ENCODE results near the gene ZNF263. TPM values are rescaled to one million over a fixed set of nuclear protein-coding genes. Genes with fewer than 3 reads are reported as not detected.

Gene ZNF263
- total RNA-seq, 1 experiment from 2014 or later: 31.4 TPM

DNA sequence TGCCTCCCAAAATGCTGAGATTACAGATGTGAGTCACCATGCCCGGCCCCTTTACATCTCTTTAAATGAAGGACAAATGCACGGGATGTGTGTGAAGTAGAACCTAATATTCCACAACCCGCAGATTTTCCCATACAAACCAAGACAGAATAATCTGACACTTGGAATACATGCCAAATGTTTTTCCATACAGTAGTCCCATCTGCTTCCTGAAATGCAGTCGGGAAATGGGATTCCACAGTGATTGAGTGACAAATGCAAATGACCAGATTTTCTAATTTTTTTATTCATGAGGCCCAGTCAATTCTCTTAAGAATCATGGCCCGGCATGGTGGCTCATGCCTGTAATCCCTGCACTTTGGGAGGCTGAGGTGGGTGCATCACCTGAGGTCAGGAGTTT, 41.5 kb upstream of the ZNF263 start:
- Histone ChIP-seq H3K4me2 (ENCODE audit: low read length) (no peak overlapping the region), H3K27me3 (ENCODE audit: insufficient read depth, low read length) (no peaks in the 10 kb centered on the region), H4K20me1 (ENCODE audit: insufficient read depth) (no peaks in the 10 kb centered on the region), H3K9me3 (ENCODE audit: control insufficient read depth in 1 of 2, insufficient read depth in 1 of 2, low read depth in 1 of 2, low read length in 2 of 2) (peaks cover 3 to 6% of the 10 kb centered on the region in 2 experiments; a peak in 2 of 4 replicates), H3K79me2 (ENCODE audit: insufficient read depth, low read length) (no peaks in the 10 kb centered on the region), H2AFZ (ENCODE audit: low read depth, low read length, poor library complexity, severe bottlenecking) (no peak overlapping the region), H3K4me3 (replicated peaks in 1 of 2; ENCODE audit: low read depth in 1 of 2, low read length in 2 of 2) (no peak overlapping the region), H3K36me3 (ENCODE audit: control insufficient read depth in 1 of 2, insufficient read depth in 2 of 2, low read length in 2 of 2) (no peaks in the 10 kb centered on the region), H3K9me2 (ENCODE audit: insufficient read depth) (no peaks in the 10 kb centered on the region), H3K27ac (ENCODE audit: low read depth, low read length) (no peak overlapping the region), H3K4me1 (ENCODE audit: control insufficient read depth in 1 of 2, insufficient read depth in 2 of 2, low read length in 2 of 2) (peaks cover 0 to 4% of the 10 kb centered on the region in 2 experiments; a peak in 1 of 4 replicates), H3K9ac (ENCODE audit: low read length) (no peak overlapping the region)
- RAD21 ChIA-PET (ENCODE audit: low non-redundant PET in 1 of 2, low total read pairs in 2 of 2, uncharacterized antibody in 2 of 2, unreplicated experiment in 2 of 2): no interaction called here
- DNase-seq (ENCODE audit: low read depth, low spot score) (no peak), ATAC-seq (no peak)
- intact Hi-C loops (cut with micrococcal nuclease): no loop called here
- CTCF ChIA-PET: no interaction called here
- POLR2A ChIA-PET: no interaction called here
- BruUV-seq (replicated peaks): no TSS peak
- TF ChIP-seq, protein P1, sequence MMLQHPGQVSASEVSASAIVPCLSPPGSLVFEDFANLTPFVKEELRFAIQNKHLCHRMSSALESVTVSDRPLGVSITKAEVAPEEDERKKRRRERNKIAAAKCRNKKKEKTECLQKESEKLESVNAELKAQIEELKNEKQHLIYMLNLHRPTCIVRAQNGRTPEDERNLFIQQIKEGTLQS (IDR thresholded peaks at IDR 0.05): no peak
- TF ChIP-seq POLR2A (IDR thresholded peaks at IDR 0.05; ENCODE audit: borderline replicate concordance, extremely low read depth, insufficient read depth, insufficient read length) (no peak), SIN3A (IDR thresholded peaks at IDR 0.05; ENCODE audit: low read depth) (no peak), CEBPB (IDR thresholded peaks at IDR 0.05; ENCODE audit: low read depth) (no peak), FOSL1 (IDR thresholded peaks at IDR 0.05; ENCODE audit: low read depth) (no peak), POLR2AphosphoS5 (IDR thresholded peaks at IDR 0.05; ENCODE audit: low read depth, low read length) (no peak)
- TF ChIP-seq, protein P2, sequence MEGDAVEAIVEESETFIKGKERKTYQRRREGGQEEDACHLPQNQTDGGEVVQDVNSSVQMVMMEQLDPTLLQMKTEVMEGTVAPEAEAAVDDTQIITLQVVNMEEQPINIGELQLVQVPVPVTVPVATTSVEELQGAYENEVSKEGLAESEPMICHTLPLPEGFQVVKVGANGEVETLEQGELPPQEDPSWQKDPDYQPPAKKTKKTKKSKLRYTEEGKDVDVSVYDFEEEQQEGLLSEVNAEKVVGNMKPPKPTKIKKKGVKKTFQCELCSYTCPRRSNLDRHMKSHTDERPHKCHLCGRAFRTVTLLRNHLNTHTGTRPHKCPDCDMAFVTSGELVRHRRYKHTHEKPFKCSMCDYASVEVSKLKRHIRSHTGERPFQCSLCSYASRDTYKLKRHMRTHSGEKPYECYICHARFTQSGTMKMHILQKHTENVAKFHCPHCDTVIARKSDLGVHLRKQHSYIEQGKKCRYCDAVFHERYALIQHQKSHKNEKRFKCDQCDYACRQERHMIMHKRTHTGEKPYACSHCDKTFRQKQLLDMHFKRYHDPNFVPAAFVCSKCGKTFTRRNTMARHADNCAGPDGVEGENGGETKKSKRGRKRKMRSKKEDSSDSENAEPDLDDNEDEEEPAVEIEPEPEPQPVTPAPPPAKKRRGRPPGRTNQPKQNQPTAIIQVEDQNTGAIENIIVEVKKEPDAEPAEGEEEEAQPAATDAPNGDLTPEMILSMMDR (IDR thresholded peaks at IDR 0.05 in 2 of 3, conservative IDR thresholded peaks at IDR 0.05 in 1 of 3; ENCODE audit: borderline replicate concordance in 1 of 3, insufficient read depth in 1 of 3, low read depth in 2 of 3, low read length in 2 of 3): no peak

DNA sequence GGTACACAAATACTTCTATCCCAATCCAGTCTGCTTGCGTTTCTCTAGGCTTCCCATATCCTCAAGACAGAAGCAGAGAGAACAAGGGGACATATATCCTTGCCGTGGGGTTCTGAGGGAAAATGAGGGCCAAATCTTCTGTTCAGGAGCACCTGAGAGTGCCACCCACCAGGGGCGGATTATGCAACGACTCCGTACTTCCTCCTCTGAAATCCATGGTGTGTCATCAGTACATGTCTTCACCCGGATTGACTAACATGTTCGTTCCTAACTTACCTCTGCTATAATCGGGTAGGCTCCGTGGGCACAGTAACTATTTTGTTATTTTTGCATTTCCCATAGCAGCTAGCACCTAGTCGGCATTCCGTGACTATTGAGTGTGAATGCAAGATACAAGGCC, 40.6 kb upstream of the ZNF263 start:
- no peak for DNase-seq (ENCODE audit: low read depth, low spot score)
- H2AFZ ChIP-seq (ENCODE audit: low read depth, low read length, poor library complexity, severe bottlenecking): no peak overlapping the region
- H3K4me2 ChIP-seq (ENCODE audit: low read length): no peak overlapping the region
- H3K4me3 ChIP-seq (replicated peaks in 1 of 2; ENCODE audit: low read depth in 1 of 2, low read length in 2 of 2): no peak overlapping the region
- ChIA-PET RAD21 (ENCODE audit: low non-redundant PET in 1 of 2, low total read pairs in 2 of 2, uncharacterized antibody in 2 of 2, unreplicated experiment in 2 of 2) (no interaction called here), POLR2A (no interaction called here), CTCF (no interaction called here)
- H4K20me1 ChIP-seq (ENCODE audit: insufficient read depth): no peaks in the 10 kb centered on the region
- ATAC-seq: no peak
- H3K36me3 ChIP-seq (ENCODE audit: control insufficient read depth in 1 of 2, insufficient read depth in 2 of 2, low read length in 2 of 2): no peaks in the 10 kb centered on the region
- no peak for TF ChIP-seq ZFX (IDR thresholded peaks at IDR 0.05)
- TF ChIP-seq FOSL1 (IDR thresholded peaks at IDR 0.05; ENCODE audit: low read depth): no peak
- no peak for TF ChIP-seq POLR2AphosphoS5 (IDR thresholded peaks at IDR 0.05; ENCODE audit: low read depth, low read length)
- TF ChIP-seq, protein P3, sequence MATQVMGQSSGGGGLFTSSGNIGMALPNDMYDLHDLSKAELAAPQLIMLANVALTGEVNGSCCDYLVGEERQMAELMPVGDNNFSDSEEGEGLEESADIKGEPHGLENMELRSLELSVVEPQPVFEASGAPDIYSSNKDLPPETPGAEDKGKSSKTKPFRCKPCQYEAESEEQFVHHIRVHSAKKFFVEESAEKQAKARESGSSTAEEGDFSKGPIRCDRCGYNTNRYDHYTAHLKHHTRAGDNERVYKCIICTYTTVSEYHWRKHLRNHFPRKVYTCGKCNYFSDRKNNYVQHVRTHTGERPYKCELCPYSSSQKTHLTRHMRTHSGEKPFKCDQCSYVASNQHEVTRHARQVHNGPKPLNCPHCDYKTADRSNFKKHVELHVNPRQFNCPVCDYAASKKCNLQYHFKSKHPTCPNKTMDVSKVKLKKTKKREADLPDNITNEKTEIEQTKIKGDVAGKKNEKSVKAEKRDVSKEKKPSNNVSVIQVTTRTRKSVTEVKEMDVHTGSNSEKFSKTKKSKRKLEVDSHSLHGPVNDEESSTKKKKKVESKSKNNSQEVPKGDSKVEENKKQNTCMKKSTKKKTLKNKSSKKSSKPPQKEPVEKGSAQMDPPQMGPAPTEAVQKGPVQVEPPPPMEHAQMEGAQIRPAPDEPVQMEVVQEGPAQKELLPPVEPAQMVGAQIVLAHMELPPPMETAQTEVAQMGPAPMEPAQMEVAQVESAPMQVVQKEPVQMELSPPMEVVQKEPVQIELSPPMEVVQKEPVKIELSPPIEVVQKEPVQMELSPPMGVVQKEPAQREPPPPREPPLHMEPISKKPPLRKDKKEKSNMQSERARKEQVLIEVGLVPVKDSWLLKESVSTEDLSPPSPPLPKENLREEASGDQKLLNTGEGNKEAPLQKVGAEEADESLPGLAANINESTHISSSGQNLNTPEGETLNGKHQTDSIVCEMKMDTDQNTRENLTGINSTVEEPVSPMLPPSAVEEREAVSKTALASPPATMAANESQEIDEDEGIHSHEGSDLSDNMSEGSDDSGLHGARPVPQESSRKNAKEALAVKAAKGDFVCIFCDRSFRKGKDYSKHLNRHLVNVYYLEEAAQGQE (IDR thresholded peaks at IDR 0.05; ENCODE audit: low read depth): no peak
- no peak for TF ChIP-seq SIN3A (IDR thresholded peaks at IDR 0.05; ENCODE audit: low read depth)
- TF ChIP-seq CEBPB (IDR thresholded peaks at IDR 0.05; ENCODE audit: low read depth): no peak
- no peak for TF ChIP-seq EZH2 (IDR thresholded peaks at IDR 0.05)
- intact Hi-C loops (cut with micrococcal nuclease): no loop called here
- H3K9me2 ChIP-seq (ENCODE audit: insufficient read depth): no peaks in the 10 kb centered on the region
- H3K27me3 ChIP-seq (ENCODE audit: insufficient read depth, low read length): no peaks in the 10 kb centered on the region
- BruUV-seq (replicated peaks): no TSS peak
- H3K79me2 ChIP-seq (ENCODE audit: insufficient read depth, low read length): no peaks in the 10 kb centered on the region
- H3K9me3 ChIP-seq (ENCODE audit: control insufficient read depth in 1 of 2, insufficient read depth in 1 of 2, low read depth in 1 of 2, low read length in 2 of 2): peaks cover 3% of the 10 kb centered on the region in 2 experiments; a peak in 2 of 4 replicates
- H3K27ac ChIP-seq (ENCODE audit: low read depth, low read length): no peak overlapping the region
- no peak overlapping the region for H3K9ac ChIP-seq (ENCODE audit: low read length)
- peaks cover 0 to 4% of the 10 kb centered on the region in 2 experiments; a peak in 1 of 4 replicates for H3K4me1 ChIP-seq (ENCODE audit: control insufficient read depth in 1 of 2, insufficient read depth in 2 of 2, low read length in 2 of 2)
